H54 (cell line): ENCODE results near the gene KRTAP4-7.
"Not testable (repeated sequence)": the region's sequence is repeated elsewhere in the genome, so short reads cannot be mapped to it uniquely, and the experiment has no call there.

ENCODE experiments used
- DNase-seq: peaks from one replicate; pipeline ENCODE4 v3.0.0; 2011; ENCODE audit warnings: low spot score, mixed read lengths; ENCODE audit not compliant: insufficient read length
- FAIRE-seq: peaks from 3 replicates; lab custom pipeline; 2011; peaks lifted over from hg19 to GRCh38; lab: Jason Lieb, UNC
- POLR2A ChIP-seq: IDR thresholded peaks from 2 replicates; pipeline ENCODE4 v1.6.1; 2011; ENCODE audit warnings: low read depth, mild to moderate bottlenecking, low read length

Gene KRTAP4-7

DNA sequence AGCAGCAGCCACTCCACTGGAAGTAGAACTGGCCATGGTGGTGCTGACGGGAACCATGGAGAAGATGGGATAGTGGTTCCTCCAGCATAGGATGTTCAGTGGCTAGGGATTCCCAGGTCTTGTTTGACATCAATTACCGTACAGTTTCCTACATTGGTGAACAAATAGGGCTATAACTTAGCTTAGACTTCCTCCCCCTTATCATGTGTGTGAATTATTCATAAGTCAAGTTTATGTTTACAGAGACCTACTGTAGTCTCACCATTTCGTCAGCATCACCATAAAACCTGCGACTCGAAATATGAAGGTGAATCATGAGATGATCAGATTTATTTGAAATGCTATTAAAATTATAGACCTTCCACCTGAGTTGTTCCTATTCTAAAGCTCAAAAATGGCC lies 25.2 kb upstream of the KRTAP4-7 start:
- FAIRE-seq (peak; percentile 45), DNase-seq (no peak)
- TF ChIP-seq POLR2A, result no peak

DNA sequence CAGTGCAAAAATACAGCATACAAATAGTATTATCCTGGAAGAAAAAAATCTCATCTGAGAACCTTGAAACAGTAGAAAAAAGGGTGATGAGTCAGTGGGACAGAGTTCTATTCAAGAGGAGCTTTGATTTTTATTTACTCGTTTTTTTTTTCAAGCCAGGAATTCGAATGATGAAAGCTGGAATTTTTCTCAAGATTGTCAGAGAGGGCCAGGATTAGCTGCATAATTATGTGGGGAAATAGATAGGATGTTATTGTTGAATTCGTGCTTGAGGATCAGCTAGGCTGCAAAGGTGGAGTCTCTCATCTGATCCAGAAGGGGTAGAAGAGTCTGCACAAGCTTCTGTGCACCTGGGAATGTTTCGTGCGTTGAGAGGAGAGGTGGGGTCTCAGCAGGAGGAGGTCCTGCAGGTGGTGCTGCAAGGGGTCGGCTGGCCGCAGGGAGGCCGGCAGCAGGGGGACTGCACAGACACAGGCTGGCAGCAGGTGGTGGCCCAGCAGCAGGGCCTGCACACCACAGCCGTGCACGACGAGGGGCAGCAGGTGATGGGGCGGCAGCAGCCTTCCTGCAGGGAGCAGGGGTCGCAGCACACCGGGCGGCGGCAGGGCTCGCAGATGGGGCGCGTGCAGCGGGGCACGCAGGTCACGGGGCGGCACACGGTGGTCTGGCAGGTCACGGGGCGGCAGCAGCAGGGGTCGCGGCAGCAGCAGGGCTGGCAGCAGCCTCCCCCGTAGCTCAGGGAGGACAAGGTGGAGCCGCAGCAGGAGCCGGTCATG lies 24.5 kb upstream of the KRTAP4-7 start:
- FAIRE-seq, result not testable (repeated sequence)
- DNase-seq, result peak; percentile 32

DNA sequence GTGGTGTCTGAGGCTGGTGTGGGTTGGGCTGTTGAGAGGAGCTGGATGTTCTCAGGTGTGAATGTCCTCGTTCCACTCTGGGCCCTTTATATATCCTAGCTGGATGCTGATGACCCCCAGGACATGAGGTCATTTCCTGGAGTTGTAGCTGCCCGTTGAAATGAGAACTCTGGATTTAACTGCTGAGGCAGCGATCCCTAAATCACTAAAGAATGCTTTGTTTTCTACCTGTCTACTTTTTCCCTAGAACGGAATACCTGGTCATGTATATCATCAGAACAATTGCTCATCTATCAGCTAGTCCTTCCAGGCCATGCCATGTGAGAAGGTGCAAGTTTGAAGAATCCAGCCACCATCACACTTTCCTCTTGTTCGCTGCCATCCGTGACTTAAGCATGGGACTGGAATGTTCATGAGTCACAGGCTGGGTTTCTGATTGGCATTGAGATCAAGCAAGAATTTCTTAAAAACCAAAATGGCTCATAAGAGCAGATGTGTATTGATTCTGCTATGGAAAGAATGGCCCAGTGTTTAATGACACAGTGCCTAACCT lies 23.8 kb upstream of the KRTAP4-7 start, which contains the start of gene KRTAP2-3:
Gene KRTAP2-3 (minus strand): TSS at position 63 of the 553 bp plus-strand sequence. CDS start 64 bp downstream, outside the sequence.
- TF ChIP-seq POLR2A, result no peak
- FAIRE-seq (peak; percentile 90), DNase-seq (peak; percentile 45)

DNA sequence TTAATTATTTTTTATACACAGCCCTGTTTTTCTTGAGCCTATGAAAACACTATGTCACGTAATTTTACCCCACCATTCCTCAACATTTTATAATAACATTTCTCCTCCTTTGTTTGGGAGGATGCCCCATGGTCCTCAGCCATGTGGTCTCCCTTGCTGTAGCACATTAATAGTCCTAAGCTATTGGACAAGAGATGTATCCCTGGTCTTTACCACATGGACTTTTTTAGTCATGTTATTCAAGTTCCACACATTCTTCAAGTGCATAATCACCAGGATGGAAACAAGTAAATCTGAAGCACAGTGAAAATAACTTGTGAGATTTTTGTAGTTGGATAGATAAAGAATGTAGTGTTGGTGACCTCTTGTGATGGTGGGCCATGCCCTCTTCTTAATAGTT lies 22.0 kb upstream of the KRTAP4-7 start:
- no peak for TF ChIP-seq POLR2A
- FAIRE-seq (peak; percentile 50), DNase-seq (peak; percentile 26)

DNA sequence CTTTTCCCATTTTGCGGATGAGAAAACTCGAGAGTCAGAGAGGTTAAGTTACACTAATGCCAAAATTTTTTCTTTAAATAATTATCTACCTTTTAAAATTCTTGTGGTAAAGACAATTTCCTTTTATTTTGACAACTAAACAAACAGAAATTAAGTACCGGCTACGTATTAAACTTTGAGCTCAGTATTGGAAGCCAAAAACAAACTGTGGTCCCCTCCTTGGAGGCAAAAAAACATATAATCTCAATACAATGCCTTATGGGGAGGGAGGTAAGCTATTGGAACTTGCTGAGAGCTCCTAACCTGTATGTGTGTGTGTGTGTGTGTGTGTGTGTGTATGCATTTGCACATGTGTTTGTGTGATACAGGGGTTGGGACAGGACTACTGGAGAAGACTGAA lies 20.5 kb upstream of the KRTAP4-7 start:
- no peak for TF ChIP-seq POLR2A
- no peak for DNase-seq
- no peak for FAIRE-seq

DNA sequence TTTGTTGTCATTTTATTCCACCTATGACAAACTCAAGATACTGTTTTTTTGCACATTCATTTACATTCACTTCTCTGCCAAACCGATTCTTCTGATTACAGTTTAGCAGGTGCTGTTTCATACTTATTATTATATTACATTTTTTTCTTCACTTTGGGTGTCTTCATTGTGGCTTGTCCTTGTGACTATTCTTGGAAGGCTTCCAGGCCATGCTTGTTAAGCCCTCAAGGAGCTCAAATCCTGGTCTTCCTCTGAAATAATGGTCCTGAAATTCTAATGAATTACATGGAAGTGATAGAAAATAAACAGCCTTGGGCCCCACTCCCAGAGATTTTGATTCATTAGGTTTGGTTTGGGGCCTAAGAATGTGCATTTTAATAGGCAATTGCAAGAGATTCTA lies 19.6 kb upstream of the KRTAP4-7 start:
- no peak for TF ChIP-seq POLR2A
- FAIRE-seq, result no peak
- no peak for DNase-seq

DNA sequence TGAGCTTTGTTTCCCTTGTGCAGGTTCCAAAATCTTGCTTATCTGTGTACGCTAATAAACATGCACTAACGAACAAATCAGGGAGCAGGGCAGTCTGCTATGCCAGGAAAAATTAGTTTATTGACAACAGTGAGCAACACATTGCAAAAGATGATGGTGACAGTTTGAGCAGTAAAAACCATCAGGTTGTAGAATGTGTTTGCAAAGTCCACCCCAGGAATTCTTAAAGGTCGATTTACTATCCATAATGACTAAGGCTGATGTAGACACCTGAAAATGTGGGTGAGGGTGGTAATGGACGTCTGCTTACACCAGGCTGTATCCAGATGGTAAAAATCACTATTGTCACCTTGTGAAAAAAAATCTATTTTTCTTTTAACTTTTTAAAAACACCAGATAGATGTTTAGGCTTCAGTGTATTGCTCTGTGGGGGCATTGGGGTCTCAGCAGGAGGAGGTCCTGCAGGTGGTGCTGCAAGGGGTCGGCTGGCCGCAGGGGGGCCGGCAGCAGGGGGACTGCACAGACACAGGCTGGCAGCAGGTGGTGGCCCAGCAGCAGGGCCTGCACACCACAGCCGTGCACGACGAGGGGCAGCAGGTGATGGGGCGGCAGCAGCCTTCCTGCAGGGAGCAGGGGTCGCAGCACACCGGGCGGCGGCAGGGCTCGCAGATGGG lies 18.8 kb upstream of the KRTAP4-7 start:
- not testable (repeated sequence) for DNase-seq, FAIRE-seq

DNA sequence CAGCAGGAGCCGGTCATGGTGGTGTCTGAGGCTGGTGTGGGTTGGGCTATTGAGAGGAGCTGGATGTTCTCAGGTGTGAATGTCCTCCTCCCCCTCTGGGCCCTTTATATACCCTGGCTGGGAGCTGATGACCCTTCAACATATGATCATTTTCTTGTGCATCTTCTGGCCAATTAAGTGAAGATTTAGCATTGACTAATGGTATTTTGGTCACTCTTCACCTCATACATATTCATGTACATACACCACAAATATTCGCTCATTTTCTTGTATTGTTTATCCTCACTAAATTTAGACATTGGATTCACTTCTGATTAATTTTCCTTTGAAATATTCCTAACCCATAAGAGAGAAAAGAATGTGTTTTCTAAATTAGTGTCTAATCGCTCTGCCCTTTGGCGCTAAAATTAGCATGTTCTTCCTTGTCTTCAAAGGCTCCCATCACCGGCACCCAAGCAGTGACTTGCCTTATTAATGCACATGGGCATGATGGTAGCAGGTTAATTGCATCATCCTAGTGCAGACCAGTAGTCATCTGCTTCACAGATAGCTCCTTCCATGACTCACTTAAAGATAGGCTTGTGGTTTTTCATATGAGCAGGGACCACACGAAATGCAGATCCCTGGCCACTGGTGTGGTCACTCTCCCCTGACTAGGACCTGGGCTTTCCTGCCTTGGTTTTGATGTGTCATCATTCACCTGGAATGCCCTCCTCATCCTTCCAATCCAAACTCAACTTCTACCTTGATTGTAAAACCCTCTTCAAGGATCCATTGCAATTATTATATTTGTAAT lies 17.9 kb upstream of the KRTAP4-7 start, which contains the start of gene KRTAP2-4:
Gene KRTAP2-4 (minus strand): TSS at position 51 of the 796 bp plus-strand sequence. CDS start 34 bp downstream, at position 17.
- TF ChIP-seq POLR2A, result no peak
- DNase-seq, result peak; percentile 30
- FAIRE-seq, result peak; percentile 45

DNA sequence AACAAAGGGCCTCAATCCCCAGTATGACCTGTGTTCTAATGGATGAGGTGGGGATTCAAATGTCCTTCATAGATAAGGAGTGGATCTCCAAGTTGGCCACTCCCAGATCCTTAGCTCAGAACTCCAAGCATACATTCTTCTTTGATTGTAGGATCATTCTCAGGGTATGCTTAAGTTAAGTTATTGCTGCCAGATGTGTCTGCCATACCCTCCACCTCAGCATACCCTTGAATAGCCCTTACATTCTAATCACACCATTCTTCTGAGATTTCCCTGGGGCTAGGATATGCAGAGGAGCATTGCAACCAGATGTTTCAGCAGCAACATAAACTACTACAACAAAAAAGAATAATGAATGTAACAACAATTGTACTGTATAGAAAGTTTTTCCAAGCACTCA lies 16.7 kb upstream of the KRTAP4-7 start:
- FAIRE-seq, result no peak
- no peak for DNase-seq
- TF ChIP-seq POLR2A, result no peak

DNA sequence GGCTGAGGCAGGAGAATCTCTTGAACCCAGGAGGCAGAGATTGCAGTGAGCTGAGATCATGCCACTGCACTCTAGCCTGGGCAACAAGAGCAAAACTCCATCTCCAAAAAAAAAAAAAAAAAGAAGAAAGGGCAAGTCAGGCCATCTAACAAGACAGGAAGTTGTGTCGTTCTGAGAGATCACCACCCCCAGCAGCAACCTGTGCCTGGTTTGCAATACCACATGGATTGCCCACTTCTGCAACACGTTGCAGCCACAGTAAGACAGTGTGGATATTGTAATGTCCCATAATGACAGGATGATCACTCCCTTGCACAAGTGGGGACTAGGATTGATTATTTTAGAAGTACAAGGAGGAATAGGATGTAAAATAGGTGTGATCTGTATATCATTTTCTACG lies 14.9 kb upstream of the KRTAP4-7 start:
- FAIRE-seq (no peak), DNase-seq (no peak)
- TF ChIP-seq POLR2A, result no peak

DNA sequence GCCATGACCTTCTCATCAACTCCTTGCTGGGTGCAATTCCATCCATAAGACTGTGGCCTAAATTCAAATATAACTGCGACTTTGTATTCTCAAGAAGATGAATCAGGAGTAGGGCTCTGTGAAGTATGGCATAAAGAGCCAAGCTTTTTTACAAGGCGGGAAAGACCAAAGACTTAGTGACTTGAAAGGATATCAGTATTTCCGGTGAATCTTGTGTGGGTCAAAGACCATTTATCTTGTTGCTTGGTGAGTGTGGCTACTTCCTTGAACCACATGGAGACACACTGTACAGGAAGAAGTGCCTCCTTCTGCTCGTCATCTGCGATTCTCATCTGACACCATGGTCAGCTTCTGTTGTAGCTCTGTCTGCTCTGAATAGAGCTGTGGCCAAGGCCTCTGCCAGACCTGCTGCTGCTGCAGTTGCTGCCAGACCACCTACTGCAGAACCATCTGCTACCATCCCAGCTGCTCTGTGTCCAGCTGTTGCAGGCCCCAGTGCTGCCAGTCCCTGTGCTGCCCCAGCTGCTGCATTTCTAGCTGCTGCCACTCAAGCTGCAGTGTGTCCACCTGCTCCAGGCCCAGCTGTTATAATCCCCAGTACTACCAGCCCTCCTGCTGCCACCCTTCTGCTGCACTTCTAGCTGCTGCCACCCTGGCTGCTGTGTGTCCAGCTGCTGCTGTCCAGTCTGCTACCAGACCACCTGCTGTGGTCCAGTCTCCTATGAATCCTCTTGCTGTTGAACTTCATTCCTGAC lies 12.2 kb upstream of the KRTAP4-7 start:
- no peak for DNase-seq
- TF ChIP-seq POLR2A, result no peak
- FAIRE-seq, result no peak

DNA sequence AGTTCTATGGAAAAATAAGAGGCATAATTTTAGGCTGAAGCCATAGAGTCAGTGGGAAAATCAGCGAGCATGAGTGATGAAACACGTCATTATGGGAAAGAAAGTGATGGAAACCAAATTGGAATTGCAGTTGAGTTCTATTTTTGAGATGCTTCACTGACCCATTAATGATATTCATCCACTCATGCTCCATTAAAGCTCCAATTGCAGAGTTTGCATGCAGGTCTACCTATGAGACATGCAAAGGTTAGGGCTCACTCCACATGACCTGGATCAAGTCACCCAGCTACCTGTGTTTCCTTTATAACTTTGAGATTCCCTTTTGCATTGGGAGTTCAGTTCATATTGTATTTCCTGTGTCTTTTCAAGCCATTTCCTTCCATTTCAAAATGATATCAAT lies 10.3 kb upstream of the KRTAP4-7 start:
- FAIRE-seq, result no peak
- no peak for DNase-seq
- TF ChIP-seq POLR2A, result no peak

DNA sequence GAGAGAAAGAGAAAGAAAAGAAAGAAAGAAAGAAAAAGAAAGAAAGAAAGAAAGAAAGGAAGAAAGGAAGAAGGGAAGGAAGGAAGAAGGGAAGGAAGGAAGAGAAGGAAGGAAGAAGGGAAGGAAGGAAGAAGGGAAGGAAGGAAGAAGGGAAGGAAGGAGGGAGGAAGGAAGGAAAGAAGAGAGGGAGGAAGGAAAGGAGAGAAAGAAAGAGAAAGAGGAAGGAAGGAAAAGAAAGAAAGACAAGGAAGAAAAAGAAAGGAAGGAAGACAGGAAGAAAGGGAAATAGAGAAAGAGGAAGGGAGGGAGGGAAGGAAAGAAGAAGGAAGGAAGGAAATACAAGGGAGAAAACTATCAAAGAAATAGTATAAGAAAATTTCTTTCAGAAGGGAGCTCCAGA lies 7.2 kb upstream of the KRTAP4-7 start:
- no peak for FAIRE-seq
- TF ChIP-seq POLR2A, result no peak
- no peak for DNase-seq

DNA sequence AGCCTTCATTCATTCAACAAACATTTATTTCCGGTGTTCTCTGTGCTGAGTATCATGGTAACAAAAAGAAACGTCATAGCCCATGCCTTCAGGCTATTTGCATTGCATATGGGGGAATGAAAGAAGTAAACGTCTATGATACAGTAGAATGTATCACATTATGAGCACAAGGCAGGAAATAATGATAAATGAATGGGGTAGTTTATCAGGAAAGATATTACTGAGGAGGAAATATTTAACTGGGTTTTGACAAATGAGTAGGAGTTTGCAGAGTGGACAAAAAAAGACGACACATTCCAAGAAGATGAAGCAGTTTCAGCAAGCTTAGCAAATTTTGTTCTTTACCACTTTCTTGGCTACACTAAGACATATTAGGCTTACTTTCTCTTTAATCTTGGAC lies 1.3 kb upstream of the KRTAP4-7 start:
- TF ChIP-seq POLR2A, result no peak
- DNase-seq (no peak), FAIRE-seq (no peak)

DNA sequence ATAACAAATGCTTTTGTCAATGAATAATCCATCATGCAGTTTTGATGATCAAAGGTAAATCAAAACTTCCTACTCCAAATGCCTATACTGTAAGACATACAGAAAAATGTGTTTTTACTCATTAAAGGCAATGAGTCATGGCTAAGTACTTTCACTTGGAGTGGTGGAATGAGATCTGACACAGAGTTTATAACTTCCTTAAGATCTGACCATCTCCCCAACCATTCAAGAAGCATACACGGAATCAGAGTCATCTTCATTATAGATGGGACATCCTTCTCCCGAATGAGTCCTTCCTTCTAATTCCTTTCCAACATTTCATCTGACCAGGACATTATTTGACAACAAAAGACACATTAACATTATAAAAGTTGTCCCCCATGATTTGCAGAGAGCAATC lies 523 bp upstream of the KRTAP4-7 start:
- FAIRE-seq, result peak; percentile 99
- not testable (repeated sequence) for DNase-seq

DNA sequence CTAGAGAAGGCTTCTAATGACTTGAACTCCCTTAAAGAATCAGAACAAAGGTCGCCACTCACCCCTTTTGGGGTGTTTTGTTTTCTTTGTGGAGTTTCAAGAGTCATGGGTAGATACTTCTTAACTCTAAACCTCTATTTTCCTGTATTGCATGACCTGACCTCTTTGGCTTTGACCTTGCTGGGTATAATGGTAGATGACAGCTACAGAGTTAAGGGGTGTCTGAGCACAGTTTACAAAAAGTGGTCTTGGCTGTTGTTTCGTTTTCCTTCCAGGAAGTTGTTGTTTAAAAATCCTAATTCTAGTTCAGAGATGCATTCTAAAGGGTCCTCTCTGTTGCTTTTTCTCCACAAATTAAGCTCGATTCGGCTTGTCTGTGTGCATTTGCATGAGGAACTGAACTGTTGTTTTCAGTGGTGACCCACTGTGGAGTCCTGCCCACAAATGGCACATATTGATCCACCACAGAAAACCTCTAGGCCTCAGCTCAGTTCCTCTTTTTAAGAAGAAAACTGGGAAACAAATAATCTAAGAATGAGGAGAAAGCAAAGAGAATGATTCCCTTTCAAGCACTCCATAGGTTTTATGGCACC lies 4.9 kb downstream of the KRTAP4-7 start:
- not testable (repeated sequence) for FAIRE-seq, DNase-seq
